NCI-H1092 (cell line): ENCODE measurements around the gene ADPRS.

ENCODE experiments used
- DNase-seq: peaks from one replicate; lab custom pipeline; 2025; lab: John Stamatoyannopoulos, UW

The ADPRS gene

DNA sequence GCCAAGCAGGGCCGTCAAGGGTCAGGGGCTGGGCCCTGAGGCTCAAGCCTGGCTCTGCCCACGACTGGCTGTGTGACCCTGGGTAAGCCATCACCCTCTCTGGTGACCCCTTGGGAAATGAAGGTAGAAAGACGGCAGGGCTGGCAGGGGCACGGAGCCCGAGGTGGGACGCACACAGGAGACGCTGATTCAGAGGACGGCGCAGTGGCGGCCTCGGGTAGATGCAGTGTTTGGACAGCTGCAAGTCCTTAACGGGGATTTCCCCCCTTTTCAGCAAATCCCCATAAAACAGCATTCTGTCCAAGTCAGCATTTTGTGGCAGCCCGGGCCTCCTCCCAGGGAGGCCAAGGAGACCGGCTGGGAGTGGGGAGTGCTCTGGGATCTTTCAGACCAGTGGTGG, 19.6 kb downstream of the ADPRS start:
- no peak for DNase-seq

DNA sequence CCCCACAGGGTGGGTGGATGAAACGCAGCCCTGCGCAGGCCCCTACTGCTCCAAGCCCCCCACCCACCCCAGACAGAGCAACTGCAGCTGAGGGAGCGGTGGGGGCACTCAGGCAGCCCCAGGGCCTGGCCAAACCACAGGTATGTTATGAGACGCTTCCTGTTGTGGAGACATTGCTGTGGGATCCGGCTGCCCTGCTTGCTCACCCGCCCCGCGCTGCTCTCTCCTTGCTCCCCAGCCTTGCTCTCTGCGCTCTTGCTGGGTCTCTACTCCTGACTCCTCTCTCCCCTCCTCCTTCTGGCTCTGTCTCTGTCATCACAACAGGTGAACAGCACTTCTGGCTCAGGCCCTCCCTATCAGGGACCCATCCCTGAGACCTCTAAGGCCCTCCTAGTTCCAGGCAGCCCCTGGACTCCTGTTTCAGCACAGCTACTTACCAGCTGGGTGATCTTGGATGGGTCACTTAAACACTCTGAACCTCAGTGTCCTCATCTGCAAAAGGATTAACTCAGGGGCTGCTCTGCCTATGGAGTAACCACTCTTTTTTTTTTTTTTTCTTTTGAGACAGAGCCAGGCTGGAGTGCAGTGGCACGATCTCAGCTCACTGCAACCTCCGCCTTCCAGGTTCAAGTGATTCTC, 20.5 kb downstream of the ADPRS start:
- no peak for DNase-seq

DNA sequence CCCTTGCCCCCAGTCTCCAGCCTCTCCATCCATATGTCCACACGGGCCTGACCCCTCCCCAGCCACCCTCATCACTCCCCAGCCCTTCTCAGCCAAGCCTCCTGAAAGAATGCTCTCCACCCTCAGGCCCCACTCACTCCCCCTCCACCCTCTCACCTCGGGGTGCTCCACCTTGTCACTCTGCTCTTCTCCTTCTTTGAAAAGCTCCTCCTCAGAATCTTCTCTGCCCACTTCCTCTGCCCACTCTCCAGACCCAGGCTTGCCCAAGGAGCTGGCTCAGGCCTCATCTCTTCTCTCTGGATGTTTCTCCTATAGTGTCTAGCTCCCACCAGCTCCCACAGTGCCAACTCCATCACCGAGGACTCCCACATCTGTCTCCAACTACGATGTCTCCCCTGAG, 22.5 kb downstream of the ADPRS start:
- DNase-seq, result no peak

DNA sequence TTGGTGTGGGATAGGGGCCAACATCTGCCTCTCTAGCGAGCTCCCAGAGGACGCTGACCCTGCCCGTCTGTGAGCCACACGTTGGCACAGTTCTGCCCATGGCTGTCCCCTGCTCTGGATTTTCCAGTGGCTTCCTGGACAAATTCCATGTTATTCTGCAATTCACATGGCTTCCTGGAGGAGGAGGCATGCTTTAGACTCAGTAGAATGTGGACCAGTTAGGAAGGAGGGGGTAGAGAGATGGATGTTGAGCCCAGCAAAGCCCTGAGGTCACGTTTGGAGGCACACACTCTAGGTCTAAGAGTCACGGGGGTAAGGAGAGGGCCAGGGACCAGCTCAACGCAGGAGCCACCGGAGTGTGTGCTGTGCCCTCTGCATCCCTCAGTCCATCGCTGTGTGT, 24.1 kb downstream of the ADPRS start:
- DNase-seq, result no peak

DNA sequence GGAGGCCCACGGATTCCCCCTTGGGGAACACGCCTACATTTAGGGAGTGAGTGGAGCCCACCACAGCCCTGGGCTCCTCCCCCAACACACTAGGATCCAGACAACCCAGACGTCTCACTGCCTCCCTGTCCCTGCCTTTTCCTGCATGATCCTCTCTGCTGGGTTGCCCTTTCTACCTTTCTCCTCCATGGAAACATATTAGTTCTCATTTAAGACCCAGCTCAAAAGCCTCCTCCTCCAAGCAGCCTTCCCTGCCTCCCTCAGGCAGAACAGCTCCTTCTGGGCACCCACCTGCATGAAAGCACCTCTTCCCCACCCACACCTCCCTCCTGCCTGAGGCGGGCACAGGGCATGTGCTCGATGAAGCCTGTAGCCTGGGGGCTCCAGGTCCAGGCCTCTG, 25.7 kb downstream of the ADPRS start:
- DNase-seq, result no peak

DNA sequence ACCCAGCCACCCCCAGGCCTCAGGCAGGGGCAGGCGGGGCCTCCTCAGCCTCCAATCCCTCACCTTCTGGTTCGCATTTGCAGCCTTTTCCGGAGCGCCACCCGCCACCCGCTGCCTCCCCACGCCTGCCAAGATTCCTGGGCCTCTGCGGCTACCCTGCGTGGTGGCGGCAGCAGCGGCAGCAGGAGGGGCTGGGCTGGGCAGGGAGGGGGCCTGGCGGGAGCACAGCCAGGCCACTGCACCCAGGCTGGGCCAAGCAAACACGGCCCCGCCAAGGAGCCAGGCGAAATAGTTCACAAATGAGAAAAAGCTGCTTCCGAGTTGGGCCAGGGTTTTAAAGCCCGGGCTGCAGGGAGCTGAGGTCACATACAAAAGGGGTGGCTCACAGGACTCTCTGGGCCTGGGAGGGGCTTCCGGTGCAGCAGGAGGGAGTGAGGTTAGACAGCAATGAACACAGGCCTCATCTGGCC, 26.5 kb downstream of the ADPRS start:
- no peak for DNase-seq

DNA sequence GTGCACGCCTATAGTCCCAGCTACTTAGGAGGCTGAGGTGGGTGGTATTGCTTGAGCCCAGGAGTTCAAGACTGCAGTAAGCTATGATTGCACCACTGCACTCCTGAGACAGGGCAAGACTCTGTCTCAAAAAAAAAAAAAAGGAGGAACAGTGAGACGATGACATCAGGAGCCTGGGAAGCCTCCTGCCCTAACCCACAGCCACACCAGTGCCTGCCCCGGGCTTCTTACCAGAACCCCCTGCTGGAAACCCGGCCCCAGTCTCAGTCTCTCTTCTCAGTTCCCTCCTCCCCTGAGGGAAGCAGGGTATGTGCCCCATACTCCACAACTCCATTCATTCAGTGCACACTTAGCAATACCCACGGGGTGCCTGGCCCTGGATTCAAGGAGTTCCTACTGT, 27.2 kb downstream of the ADPRS start:
- DNase-seq, result no peak

DNA sequence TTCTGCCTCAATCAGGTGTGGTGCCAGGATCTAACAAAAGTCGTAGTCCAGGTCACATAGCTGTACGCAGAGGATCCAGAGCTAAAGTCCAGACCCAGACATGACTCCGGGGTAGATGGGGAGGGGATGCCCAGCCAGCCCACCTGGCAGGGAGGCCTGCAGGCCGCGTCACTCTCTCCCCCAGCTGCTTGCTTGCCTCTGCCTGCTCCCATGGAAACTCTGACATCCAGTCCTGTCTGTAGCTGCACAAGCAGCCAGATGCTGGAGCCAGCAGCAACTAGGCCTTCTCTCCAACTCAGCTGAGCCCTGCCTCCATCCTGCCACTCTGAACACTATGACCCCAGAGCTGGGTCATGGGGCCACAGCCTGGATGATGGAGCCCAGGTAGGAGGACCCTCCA, 28.2 kb downstream of the ADPRS start:
- no peak for DNase-seq

DNA sequence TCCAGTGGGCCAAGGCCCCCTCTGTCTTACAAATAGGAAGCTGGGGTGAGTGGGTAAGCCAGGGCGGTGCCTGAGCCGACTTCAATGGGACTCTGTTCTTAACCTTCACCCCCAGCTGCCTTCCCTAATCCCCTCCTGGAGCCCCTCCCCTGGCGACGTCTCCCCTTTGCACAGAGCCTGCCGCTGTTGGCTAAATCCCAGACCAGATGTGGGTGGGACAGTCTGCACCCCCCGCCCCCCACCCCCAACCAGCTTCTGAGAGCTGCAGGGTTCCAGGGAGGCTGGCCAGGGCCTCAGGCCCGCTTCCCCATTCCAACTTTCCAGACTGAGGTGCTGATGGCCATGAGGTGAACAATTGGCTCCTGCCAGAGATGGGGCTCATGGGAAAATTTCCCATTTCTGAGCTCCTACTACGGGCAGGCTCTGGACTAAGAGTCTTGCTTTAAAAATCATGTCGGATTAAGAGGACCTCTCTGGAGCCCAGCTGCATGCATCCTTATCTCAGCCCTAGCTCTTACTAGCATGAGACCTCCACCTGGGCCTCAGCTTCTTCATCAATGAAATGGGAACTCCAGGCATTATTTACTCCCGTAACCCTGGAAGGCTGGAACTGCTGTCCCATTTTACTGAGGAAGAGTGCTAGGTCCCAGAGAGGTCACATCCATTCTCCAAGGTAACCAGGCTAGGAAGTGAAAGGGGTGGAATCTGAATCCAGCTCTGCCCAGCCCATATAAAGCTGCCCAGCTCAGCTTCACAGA, 29.9 kb downstream of the ADPRS start:
- DNase-seq, result no peak

DNA sequence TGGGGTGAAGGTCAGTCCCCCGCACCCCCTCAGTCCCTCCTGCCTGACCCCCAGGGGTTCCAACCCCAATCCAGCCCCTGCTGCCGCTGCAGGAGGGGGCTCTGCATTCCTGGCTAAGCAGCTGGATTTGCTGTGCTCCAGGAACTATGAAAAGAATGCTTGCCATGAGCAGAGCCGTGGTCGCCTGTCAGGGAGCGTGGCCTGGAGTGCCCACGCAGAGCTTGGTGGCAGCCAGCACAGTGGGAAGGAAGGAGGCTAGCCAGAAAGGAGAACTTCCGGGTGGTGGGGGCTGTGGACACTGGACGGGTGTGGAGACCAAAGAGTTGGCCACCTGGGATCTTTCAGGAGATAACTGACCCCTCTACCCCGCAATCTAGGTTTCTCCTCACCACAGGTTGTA, 30.8 kb downstream of the ADPRS start:
- no peak for DNase-seq

DNA sequence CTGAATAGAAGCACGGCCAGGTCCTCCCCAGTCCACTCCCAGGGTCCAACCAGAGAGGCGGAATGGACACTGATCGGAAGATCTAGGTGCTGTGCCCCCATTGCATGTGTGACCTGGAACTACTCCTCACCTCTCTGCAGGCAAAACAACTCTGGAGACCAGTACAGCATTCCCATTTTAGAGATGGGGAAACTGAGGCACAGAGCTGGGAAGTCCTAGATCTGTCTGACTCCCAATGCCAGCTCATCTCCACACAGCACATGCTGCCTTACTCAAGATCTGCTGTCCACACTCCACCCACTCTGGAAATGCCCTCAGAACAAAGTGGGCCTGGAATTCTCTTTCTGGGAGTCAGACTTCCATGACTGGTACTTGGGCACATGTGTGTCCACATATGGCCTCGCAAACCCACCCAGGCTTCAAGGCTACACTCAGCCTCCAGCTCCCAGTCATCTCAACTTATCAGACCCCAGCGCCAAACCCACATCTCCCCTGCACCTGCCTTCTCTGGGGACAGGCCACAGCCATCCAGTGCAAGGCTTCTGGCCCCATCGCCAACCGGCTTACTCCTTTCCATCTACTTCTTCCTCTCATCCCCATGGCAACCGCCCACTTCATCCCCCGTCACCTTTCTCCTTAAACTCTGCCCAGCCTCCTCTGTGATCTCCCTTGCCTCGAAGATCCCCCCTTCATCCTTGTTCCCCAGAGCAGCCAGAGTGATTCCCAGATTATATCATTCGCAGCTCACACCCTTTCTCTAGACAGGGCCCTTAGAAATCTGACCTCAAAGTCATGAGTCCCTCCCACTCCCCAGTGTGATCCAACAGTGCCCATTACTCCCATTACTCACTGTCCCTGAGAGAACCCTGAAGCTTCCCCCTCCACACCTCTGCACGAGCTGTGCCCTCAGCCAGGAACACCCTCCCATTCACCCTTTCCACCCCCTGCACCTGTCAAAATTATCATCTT, 33.7 kb downstream of the ADPRS start:
- no peak for DNase-seq

DNA sequence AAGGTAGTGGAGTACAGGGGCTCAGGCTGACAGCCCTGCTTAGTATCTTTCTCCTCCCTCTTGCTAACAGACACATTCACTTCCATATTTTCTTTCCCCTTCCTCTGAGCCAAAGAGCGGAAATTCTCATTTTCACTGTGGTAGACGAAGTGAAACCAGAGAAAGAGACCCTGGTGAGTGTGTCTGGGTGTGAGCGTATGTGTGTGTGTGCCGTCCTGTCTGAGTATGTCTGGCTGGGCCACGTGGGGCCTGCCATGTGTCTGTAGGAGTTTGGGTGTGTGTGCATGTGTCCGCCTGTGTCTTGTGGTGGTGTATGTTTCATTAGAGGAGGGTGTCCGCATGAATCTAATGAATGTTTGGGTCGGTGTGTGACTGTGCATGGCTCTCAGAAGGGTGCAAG, 34.7 kb downstream of the ADPRS start:
- DNase-seq, result no peak

DNA sequence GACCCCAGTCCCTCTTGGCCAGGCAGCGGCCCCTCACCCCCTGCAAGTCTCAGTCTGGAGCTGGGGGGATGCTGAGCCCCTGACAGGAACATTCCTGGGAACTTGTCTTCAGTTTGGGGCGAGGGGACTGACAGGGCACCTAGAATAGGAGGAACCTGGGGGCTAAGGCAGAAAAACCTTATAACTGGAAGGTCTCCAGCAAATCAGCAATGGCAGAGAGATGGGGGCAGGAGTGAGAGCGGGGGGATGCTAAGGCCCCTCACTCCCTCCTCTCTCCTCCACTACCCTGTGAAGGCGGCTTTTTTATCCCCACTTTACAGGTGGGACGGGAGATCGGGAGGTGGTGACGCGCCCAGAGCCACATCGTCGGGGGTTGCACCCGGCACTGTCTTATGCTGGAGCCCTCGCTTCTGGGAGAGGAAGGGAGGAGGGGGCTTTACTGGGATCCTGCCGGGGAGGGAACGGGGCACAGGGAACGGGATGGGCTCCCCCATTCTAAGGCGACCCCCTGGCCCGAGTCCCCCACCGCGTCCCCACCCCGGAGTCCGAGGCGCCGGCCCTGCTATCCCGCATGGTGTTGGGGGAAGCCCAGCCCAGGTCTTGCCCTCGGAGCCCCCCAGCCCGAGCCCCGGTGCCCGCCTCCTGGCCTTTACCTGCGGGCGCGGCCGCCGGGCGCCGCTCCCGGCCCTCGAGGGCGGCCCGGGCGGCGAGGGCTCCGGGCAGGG, 35.9 kb downstream of the ADPRS start:
- DNase-seq, result no peak

DNA sequence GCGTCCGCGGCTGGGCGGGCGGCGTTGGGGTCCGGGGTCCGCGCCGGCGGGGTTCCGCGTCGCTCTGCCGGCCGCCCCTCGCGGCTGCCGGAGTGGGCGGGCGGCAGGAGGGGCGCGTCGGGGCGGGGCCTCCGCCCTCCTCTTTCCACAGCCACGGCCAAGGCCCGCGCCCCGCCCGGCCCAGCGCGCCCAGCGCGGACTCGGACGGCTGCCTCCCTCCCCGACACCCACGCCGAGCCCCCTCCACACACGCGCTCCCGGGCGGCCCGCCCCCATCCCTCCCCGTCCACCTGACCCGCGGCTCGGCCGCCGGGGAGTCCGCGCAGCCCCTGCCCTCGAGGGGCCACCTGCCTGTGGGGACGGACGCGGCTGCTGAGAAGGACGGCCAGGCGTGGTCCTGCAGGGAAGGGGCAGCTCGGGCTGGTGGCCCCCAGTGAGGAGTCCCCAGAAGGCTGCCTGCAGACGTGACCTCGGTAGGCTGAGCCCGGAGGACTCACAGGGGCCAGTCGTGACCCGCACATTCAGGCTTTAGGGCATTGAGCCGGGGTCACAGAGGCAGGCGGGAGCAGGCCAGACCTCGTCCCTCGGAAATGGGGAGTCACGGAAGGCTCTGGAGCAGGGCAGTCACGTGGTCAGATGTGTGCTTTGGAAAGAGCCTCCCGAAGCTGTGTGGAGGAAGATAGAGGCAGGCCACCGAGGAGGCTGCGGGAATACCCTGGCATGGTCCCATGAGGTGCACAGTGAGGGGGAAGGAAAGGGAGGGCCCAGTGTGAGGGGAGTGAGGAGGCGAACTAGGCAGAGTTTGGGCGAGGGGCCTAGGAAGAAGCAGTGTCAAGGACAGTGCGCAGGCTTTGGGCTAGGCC, 36.7 kb downstream of the ADPRS start, which contains the start of gene COL8A2:
Gene COL8A2, minus strand, starts transcription at position 94 of the 863 bp plus-strand sequence. CDS start 24,980 bp downstream, outside the sequence.
- no peak for DNase-seq

DNA sequence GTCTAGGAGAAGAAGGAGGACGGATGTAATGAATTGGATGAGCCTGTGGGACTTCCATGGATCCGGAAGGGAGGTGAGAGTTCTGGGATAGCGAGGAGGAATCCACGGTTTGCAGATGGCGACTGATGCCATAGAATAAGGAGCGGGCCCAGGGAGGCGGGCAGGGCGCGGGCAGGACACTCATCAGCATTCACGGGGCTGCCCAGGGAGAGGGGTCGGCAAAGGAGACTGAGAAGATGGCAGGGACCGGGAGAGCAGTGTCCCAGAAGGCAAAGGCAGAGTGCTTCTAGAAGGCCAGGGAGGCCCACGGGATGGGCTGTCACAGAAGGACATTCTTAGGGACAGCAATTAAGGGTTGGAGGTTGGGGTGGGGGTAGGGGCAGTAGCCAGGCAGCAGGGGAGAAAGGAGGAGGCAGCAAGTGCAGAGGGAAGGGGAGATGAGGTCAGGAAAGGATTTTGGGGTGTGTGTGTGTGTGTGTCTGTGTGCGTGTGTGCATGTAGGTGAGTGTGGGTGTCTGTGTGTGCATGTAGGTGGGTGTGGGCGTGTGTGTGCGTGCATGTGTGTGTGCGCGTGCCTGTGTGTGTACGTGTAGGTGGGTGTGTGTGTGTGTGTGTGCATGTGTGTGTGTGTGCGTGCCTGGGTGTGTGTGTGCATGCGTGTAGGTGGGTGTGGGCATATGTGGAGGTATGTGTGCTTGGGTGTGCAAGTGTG, 37.5 kb downstream of the ADPRS start:
- DNase-seq, result no peak

DNA sequence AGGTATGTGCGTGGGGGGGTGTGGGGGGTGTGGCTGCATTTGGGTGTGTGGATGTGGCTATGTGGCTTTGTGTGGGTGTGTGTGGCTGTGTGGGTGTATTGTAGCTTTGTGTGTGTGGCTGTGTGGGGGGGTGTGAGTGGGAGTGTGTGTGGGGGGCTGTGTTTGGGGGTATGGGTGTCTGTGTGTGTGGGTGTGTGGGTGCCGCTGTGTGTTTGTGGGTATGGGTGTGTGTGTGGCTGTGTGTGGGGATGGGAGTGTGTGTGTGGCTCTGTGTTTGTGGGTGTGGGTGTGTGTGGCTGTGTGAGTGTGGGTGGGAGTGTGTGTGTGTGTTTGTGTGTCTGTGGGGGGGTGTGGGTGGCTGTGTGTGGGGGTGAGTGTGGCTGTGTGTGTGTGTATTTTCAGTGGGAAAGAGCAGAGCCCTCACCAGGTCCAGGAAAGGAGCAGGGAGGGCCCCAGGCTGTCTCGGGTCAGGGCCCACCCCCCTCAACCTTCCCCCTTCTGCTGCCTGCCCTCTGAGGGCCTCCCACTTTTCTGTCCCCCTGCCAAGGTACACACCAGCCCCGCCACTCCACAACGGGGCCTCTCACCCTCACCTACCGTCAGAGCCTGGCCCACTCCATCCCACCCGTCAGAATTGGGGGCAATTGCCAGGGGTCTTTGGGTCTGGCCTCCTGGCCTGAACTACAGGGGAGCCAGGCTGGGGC, 38.3 kb downstream of the ADPRS start:
- DNase-seq, result no peak

DNA sequence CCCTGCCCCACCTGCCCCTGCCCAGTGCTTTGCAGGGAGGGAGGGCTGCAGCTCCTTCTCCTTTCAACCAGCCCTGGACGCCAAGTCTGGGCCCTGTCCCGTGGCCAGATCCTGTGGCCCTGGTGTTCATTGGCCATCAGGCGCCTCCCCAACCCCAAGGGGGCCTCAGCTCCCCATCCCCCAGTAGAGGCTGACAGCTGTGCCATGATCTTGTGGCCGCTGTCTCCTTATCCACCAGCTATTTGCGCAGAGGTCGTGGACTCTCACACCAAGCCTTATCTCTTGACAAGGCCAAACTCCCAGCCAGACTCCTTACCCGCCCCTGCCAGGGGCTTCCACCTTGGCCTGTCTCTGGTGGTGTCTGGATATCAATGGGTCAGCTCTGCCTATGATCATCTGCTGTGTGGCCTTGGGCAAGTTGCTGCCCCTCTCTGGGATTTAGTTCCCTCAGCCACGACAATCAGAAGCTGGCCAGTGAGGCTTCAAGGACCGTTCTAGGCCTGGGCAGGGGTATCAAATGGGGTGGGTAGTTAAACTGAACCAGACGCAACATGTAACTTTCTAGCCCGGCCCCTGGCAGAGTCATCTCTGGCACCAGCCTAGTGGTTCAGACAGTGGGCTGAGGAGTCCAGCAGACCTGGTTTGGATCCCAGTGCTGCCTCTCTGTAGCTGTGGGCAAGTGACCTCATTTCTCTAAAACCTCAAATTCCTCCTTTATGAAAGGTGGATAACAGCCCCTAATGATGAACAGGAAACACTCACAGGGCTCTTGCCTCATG, 39.6 kb downstream of the ADPRS start:
- DNase-seq, result no peak

DNA sequence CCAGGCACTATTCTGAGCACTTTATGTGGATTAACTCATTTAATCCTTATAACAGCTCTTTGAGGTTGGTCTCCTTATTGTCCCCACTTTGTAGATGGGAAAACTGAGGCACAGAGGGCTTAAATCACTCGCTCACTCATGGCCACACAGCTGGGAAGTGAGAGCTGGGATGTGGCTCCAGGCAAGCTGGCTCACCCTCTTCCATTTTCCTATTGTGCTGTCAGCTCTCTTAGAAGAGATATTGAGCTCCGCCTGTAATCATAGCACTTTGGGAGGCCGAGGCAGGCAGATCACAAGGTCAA, 40.2 kb downstream of the ADPRS start:
- DNase-seq, result no peak

DNA sequence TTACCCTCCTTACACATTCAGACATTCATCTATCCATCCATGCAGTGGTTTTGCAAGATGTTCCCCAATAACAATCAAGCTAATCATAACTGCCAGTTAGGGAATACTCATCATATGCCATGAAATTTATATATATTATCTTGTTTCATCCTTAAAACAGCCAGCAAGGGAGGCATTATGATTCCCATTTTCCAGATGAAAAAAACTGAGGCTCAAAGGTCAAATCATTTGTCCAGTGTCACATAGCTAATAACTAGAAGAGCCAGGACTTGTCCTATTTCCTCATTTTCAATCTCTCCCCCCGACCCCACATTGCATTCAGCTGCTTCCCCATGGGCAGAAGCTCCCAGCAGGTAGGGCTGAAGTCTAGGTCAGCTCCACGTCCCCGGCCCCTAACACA, 43.3 kb downstream of the ADPRS start:
- DNase-seq, result no peak
